H9 (cell line): ENCODE measurements around the gene MRPL37. TPM values are rescaled to one million over a fixed set of nuclear protein-coding genes. Genes with fewer than 3 reads are reported as not detected.
"Not testable (repeated sequence)": the region's sequence is repeated elsewhere in the genome, so short reads cannot be mapped to it uniquely, and the experiment has no call there.

Experiments
- DNase-seq: peaks from one replicate; pipeline ENCODE4 v3.0.0-alpha.2; 2017
- H2AFZ ChIP-seq: one replicate; pipeline ENCODE4 v1.6.1; 2013; ENCODE audit warnings: mild to moderate bottlenecking, low read length, control low read depth, moderate library complexity
- H2AK5ac ChIP-seq: 2 replicates; pipeline ENCODE4 v1.6.1; 2013; ENCODE audit warnings: low read length, control low read depth, mixed read lengths; ENCODE audit not compliant: insufficient read length
- H2BK120ac ChIP-seq: one replicate; pipeline ENCODE4 v1.6.1; 2013; ENCODE audit warnings: low read depth, mild to moderate bottlenecking, low read length, control low read depth, inconsistent platforms; ENCODE audit not compliant: poor library complexity, severe bottlenecking
- H2BK12ac ChIP-seq: 2 replicates; pipeline ENCODE4 v1.6.1; 2013; ENCODE audit warnings: low read length, control low read depth, mixed read lengths, low read depth; ENCODE audit not compliant: insufficient read length
- H2BK15ac ChIP-seq: 2 replicates; pipeline ENCODE4 v1.6.1; 2013; ENCODE audit warnings: low read depth, low read length, control low read depth
- H2BK20ac ChIP-seq: one replicate; pipeline ENCODE4 v1.6.1; 2013; ENCODE audit warnings: low read depth, mild to moderate bottlenecking, low read length, control low read depth, inconsistent platforms; ENCODE audit not compliant: poor library complexity, severe bottlenecking
- H2BK5ac ChIP-seq: 2 replicates; pipeline ENCODE4 v1.6.1; 2013; ENCODE audit warnings: low read length, control low read depth, mixed read lengths; ENCODE audit not compliant: insufficient read length
- H3K14ac ChIP-seq: 2 replicates; pipeline ENCODE4 v1.6.1; 2013; ENCODE audit warnings: low read length, control low read depth; ENCODE audit not compliant: insufficient read depth
- H3K18ac ChIP-seq: 2 replicates; pipeline ENCODE4 v1.6.1; 2013; ENCODE audit warnings: low read depth, mild to moderate bottlenecking, mixed read lengths, low read length, control low read depth; ENCODE audit not compliant: insufficient read length
- H3K23ac ChIP-seq: 2 replicates; pipeline ENCODE4 v1.6.1; 2013; ENCODE audit warnings: low read length, control low read depth, mixed read lengths, low read depth; ENCODE audit not compliant: insufficient read length
- H3K23me2 ChIP-seq: 2 replicates; pipeline ENCODE4 v1.6.1; 2013; ENCODE audit warnings: low read depth, mild to moderate bottlenecking, mixed read lengths, low read length, control low read depth; ENCODE audit not compliant: insufficient read length, poor library complexity, severe bottlenecking
- H3K27ac ChIP-seq: 2 replicates; pipeline ENCODE4 v1.5.1; 2013; ENCODE audit warnings: low read length, control low read depth, mixed read lengths, low read depth; ENCODE audit not compliant: insufficient read length
- H3K27me3 ChIP-seq: 2 replicates; pipeline ENCODE4 v1.6.1; 2013; ENCODE audit warnings: low read length, control low read depth, inconsistent platforms; ENCODE audit not compliant: insufficient read depth
- H3K4ac ChIP-seq: 2 replicates; pipeline ENCODE4 v1.6.1; 2013; ENCODE audit warnings: low read depth, mild to moderate bottlenecking, control low read depth, inconsistent platforms, low read length, moderate library complexity
- H3K4me1 ChIP-seq: 2 replicates; pipeline ENCODE4 v1.6.1; 2013; ENCODE audit warnings: low read length, control low read depth, inconsistent platforms; ENCODE audit not compliant: insufficient read depth
- H3K4me2 ChIP-seq: 2 replicates; pipeline ENCODE4 v1.6.1; 2013; ENCODE audit warnings: low read length, control low read depth, mixed read lengths; ENCODE audit not compliant: insufficient read length, insufficient read depth
- H3K56ac ChIP-seq: 2 replicates; pipeline ENCODE4 v1.6.1; 2013; ENCODE audit warnings: low read depth, mild to moderate bottlenecking, mixed read lengths, low read length, control low read depth; ENCODE audit not compliant: insufficient read length
- H3K79me1 ChIP-seq: 2 replicates; pipeline ENCODE4 v1.6.1; 2013; ENCODE audit warnings: low read depth, mild to moderate bottlenecking, moderate library complexity, low read length, control low read depth, inconsistent platforms; ENCODE audit not compliant: insufficient read depth, poor library complexity, severe bottlenecking
- H3K79me2 ChIP-seq: 2 replicates; pipeline ENCODE4 v1.6.1; 2013; ENCODE audit warnings: low read length, control low read depth, inconsistent platforms; ENCODE audit not compliant: insufficient read depth
- H3K9ac ChIP-seq: 2 replicates; pipeline ENCODE4 v1.6.1; 2013; ENCODE audit warnings: low read length, control low read depth, mixed read lengths; ENCODE audit not compliant: insufficient read length; ENCODE audit errors: extremely low read depth
- H3K9me3 ChIP-seq: one replicate; pipeline ENCODE4 v1.6.1; 2013; ENCODE audit warnings: low read depth, low read length, inconsistent platforms; ENCODE audit not compliant: control insufficient read depth
- H3T11ph ChIP-seq: one replicate; pipeline ENCODE4 v1.6.1; 2013; ENCODE audit warnings: mild to moderate bottlenecking, low read length, control low read depth, inconsistent platforms
- H4K20me1 ChIP-seq: one replicate; pipeline ENCODE4 v1.6.1; 2013; ENCODE audit not compliant: control insufficient read depth, insufficient read length, insufficient read depth
- H4K5ac ChIP-seq: 2 replicates; pipeline ENCODE4 v1.6.1; 2013; ENCODE audit warnings: low read depth, mild to moderate bottlenecking, mixed read lengths, low read length, control low read depth; ENCODE audit not compliant: insufficient read length
- H4K8ac ChIP-seq: replicated peaks from 2 replicates; pipeline ENCODE4 v1.6.1; 2013; ENCODE audit warnings: low read length, control low read depth, mixed read lengths, low read depth; ENCODE audit not compliant: insufficient read length
- H4K91ac ChIP-seq: 2 replicates; pipeline ENCODE4 v1.6.1; 2013; ENCODE audit warnings: low read depth, mild to moderate bottlenecking, moderate library complexity, mixed read lengths, low read length, control low read depth; ENCODE audit not compliant: insufficient read length
- H3K27ac Mint-ChIP-seq, 3 experiments: 2 replicates in 2 of 3; 3 replicates in 1 of 3; pipeline ENCODE4 v1.8.0; 2020 to 2021; ENCODE audit warnings: mixed read lengths in 3 of 3, mild to moderate bottlenecking in 1 of 3, moderate library complexity in 1 of 3
- H3K27me3 Mint-ChIP-seq: 2 replicates; pipeline ENCODE4 v1.8.0; 2021; ENCODE audit warnings: low read depth, mild to moderate bottlenecking, moderate library complexity, mixed read lengths
- H3K36me3 Mint-ChIP-seq, 3 experiments: 2 replicates in 2 of 3; 3 replicates in 1 of 3; pipeline ENCODE4 v1.8.0; 2020 to 2021; ENCODE audit warnings: low read depth in 3 of 3, mixed read lengths in 3 of 3; ENCODE audit not compliant: insufficient read depth in 1 of 3
- H3K4me1 Mint-ChIP-seq, 2 experiments: 2 replicates each; pipeline ENCODE4 v1.8.0; 2020; ENCODE audit warnings: mixed read lengths in 2 of 2
- H3K4me3 Mint-ChIP-seq, 2 experiments: 2 replicates in 1 of 2; 3 replicates in 1 of 2; pipeline ENCODE4 v1.8.0; 2020 to 2021; ENCODE audit warnings: mild to moderate bottlenecking in 2 of 2, mixed read lengths in 2 of 2, moderate library complexity in 1 of 2
- H3K9me3 Mint-ChIP-seq, 2 experiments: 2 replicates in 1 of 2; 3 replicates in 1 of 2; pipeline ENCODE4 v1.8.0; 2020; ENCODE audit warnings: mild to moderate bottlenecking in 2 of 2, mixed read lengths in 2 of 2, moderate library complexity in 1 of 2
- WGBS: extraction: QIAGEN DNeasy Blood & Tissue Kit; methylation state at CpG from one replicate; pipeline ENCODE4 v1.1.7; 2013; ENCODE audit warnings: missing lambda C conversion rate, low lambda C conversion rate, mixed read lengths; ENCODE audit not compliant: insufficient read length; ENCODE audit errors: extremely low coverage; 5-methylcytosine and 5-hydroxymethylcytosine counted together
- total RNA-seq: library from RNA; stranded (reverse); gene quantifications from 2 replicates; pipeline ENCODE4 v1.2.1, GENCODE V29; 2021
- TF ChIP-seq, protein P1 (sequence below): fragments of 200-600 bp; sonication (generic); conservative IDR thresholded peaks from 3 replicates; pipeline ENCODE4 v1.8.0; 2021; ENCODE audit warnings: antibody characterized with exemption, mild to moderate bottlenecking

The MRPL37 gene
- total RNA-seq, 1 experiment from 2014 or later: 123 TPM

DNA sequence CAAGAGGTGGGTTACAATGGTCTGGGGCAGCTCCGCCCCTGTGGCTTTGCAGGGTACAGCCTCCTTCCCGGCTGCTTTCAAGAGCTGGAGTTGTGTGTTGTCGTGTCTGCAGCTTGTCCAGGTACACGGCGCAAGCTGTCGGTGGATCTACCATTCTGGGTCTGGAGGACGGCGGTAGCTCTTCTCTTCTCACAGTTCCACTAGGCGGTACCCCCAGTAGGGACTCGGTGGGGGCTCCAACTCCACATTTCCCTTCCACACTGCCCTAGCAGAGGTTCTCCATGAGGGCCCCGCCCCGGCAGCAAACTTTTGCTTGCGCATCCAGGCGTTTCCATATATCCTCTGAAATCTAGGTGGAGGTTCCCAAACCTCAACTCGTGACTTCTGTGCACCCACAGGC lies 34.8 kb upstream of the MRPL37 start:
- no peak overlapping the region for H3K56ac ChIP-seq
- no peak overlapping the region for H2BK120ac ChIP-seq
- H2BK20ac ChIP-seq: no peak overlapping the region
- H3K4me1 ChIP-seq: no peaks in the 10 kb centered on the region
- H3K4ac ChIP-seq: no peak overlapping the region
- Mint-ChIP-seq H3K4me1 (peaks cover 0 to 8% of the 10 kb centered on the region in 2 experiments; a peak in 2 of 4 replicates), H3K27ac (no peak overlapping the region), H3K4me3 (no peak overlapping the region), H3K36me3 (no peaks in the 10 kb centered on the region), H3K9me3 (no peaks in the 10 kb centered on the region), H3K27me3 (peaks cover 8% of the 10 kb centered on the region)
- H2AK5ac ChIP-seq: no peak overlapping the region
- H2AFZ ChIP-seq: no peak overlapping the region
- no peak overlapping the region for H2BK5ac ChIP-seq
- H4K5ac ChIP-seq: no peak overlapping the region
- DNase-seq: peak; percentile 27
- no peak overlapping the region for H3K23ac ChIP-seq
- H2BK12ac ChIP-seq: no peak overlapping the region
- no peak overlapping the region for H3T11ph ChIP-seq
- no CpG with 5 or more reads among the region's 15 CpGs for WGBS
- no peak overlapping the region for H2BK15ac ChIP-seq
- no peak overlapping the region for H3K14ac ChIP-seq
- no peak overlapping the region for H3K27ac ChIP-seq
- H3K9me3 ChIP-seq: no peaks in the 10 kb centered on the region
- no peaks in the 10 kb centered on the region for H3K23me2 ChIP-seq
- H4K20me1 ChIP-seq: no peaks in the 10 kb centered on the region
- TF ChIP-seq, protein P1, sequence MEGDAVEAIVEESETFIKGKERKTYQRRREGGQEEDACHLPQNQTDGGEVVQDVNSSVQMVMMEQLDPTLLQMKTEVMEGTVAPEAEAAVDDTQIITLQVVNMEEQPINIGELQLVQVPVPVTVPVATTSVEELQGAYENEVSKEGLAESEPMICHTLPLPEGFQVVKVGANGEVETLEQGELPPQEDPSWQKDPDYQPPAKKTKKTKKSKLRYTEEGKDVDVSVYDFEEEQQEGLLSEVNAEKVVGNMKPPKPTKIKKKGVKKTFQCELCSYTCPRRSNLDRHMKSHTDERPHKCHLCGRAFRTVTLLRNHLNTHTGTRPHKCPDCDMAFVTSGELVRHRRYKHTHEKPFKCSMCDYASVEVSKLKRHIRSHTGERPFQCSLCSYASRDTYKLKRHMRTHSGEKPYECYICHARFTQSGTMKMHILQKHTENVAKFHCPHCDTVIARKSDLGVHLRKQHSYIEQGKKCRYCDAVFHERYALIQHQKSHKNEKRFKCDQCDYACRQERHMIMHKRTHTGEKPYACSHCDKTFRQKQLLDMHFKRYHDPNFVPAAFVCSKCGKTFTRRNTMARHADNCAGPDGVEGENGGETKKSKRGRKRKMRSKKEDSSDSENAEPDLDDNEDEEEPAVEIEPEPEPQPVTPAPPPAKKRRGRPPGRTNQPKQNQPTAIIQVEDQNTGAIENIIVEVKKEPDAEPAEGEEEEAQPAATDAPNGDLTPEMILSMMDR: no peak
- H3K18ac ChIP-seq: no peak overlapping the region
- H3K27me3 ChIP-seq: no peaks in the 10 kb centered on the region
- H4K8ac ChIP-seq: no peak overlapping the region
- H3K9ac ChIP-seq: no peak overlapping the region
- H3K4me2 ChIP-seq: no peak overlapping the region
- no peaks in the 10 kb centered on the region for H3K79me2 ChIP-seq
- no peaks in the 10 kb centered on the region for H3K79me1 ChIP-seq
- no peak overlapping the region for H4K91ac ChIP-seq

DNA sequence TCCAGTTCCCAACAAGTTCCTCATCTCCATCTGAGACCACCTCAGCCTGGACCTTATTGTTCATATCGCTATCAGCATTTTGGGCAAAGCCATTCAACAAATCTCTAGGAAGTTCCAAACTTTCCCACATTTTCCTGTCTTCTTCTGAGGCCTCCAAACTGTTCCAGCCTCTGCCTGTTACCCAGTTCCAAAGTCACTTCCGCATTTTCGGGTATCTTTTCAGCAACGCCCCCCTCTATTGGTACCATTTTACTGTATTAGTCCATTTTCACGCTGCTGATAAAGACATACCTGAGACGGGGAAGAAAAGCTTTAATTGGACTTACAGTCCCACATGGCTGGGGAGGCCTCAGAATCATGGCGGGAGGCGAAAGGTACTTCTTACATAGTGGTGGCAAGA lies 33.6 kb upstream of the MRPL37 start:
- not testable (repeated sequence) for H3K27me3 ChIP-seq, H3K9me3 Mint-ChIP-seq, H3K4me2 ChIP-seq, H3K4me1 ChIP-seq, H4K5ac ChIP-seq, H3K14ac ChIP-seq, H3K79me2 ChIP-seq, H3T11ph ChIP-seq, H2BK20ac ChIP-seq, H3K9ac ChIP-seq, H3K36me3 Mint-ChIP-seq, H2BK12ac ChIP-seq, H3K23me2 ChIP-seq, H3K4ac ChIP-seq, H2BK5ac ChIP-seq, H3K79me1 ChIP-seq, H3K56ac ChIP-seq, H3K23ac ChIP-seq, H2BK120ac ChIP-seq, H2AFZ ChIP-seq, DNase-seq, H4K8ac ChIP-seq, H2BK15ac ChIP-seq, H3K27me3 Mint-ChIP-seq, H3K27ac Mint-ChIP-seq, H4K20me1 ChIP-seq, H4K91ac ChIP-seq, H2AK5ac ChIP-seq, H3K4me3 Mint-ChIP-seq, H3K18ac ChIP-seq, H3K27ac ChIP-seq, H3K9me3 ChIP-seq
- H3K4me1 Mint-ChIP-seq: peaks cover 6 to 13% of the 10 kb centered on the region in 2 experiments
- no CpG with 5 or more reads among the region's 8 CpGs for WGBS
